ENCODE measurements around the gene PRELP.

GRCh38 chr1:203486618-203487370 lies 11.2 kb downstream of the PRELP start:
- TF ChIP-seq POLR2AphosphoS5 (IDR thresholded peaks at IDR 0.05) (no peak), POLR2A (IDR thresholded peaks at IDR 0.05; ENCODE audit: low read depth) (no peak)
- TF ChIP-seq, protein P1, sequence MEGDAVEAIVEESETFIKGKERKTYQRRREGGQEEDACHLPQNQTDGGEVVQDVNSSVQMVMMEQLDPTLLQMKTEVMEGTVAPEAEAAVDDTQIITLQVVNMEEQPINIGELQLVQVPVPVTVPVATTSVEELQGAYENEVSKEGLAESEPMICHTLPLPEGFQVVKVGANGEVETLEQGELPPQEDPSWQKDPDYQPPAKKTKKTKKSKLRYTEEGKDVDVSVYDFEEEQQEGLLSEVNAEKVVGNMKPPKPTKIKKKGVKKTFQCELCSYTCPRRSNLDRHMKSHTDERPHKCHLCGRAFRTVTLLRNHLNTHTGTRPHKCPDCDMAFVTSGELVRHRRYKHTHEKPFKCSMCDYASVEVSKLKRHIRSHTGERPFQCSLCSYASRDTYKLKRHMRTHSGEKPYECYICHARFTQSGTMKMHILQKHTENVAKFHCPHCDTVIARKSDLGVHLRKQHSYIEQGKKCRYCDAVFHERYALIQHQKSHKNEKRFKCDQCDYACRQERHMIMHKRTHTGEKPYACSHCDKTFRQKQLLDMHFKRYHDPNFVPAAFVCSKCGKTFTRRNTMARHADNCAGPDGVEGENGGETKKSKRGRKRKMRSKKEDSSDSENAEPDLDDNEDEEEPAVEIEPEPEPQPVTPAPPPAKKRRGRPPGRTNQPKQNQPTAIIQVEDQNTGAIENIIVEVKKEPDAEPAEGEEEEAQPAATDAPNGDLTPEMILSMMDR (IDR thresholded peaks at IDR 0.05) = no peak
